GM23338 (cell line): ENCODE measurements around the gene SLC9A9. TPM values are rescaled to one million over a fixed set of nuclear protein-coding genes. Genes with fewer than 3 reads are reported as not detected.

Source experiments
- ATAC-seq: fragments of 200-7000 bp; cut with Tn5 transposase; 3 replicates; pipeline ENCODE4 v1.9.1; 2020
- DNase-seq: peaks from one replicate; pipeline ENCODE4 v3.0.0-alpha.2; 2015; ENCODE audit warnings: low spot score
- H2AFZ ChIP-seq: fragments of 200-600 bp; sonication (generic); 2 replicates; pipeline ENCODE4 v1.8.0; 2016; ENCODE audit warnings: antibody characterized with exemption, mild to moderate bottlenecking, moderate library complexity
- H3F3A ChIP-seq: fragments of 200-600 bp; sonication (generic); replicated peaks from 2 replicates; pipeline ENCODE4 v1.8.0; 2017; ENCODE audit warnings: antibody characterized with exemption, mixed run types, low read depth
- H3K27ac ChIP-seq: fragments of 200-600 bp; sonication (generic); 2 replicates; pipeline ENCODE4 v1.6.1; 2016; ENCODE audit warnings: low read depth
- H3K27me3 ChIP-seq: fragments of 200-600 bp; sonication (generic); 2 replicates; pipeline ENCODE4 v1.8.0; 2016; ENCODE audit warnings: mild to moderate bottlenecking, mixed run types, moderate library complexity; ENCODE audit not compliant: insufficient read depth
- H3K36me3 ChIP-seq: fragments of 200-600 bp; sonication (generic); 2 replicates; pipeline ENCODE4 v1.8.0; 2016; ENCODE audit warnings: mild to moderate bottlenecking; ENCODE audit not compliant: insufficient read depth
- H3K4me1 ChIP-seq: fragments of 200-600 bp; sonication (generic); 2 replicates; pipeline ENCODE4 v1.8.0; 2016; ENCODE audit warnings: mild to moderate bottlenecking, moderate library complexity; ENCODE audit not compliant: insufficient read depth
- H3K4me2 ChIP-seq: fragments of 200-600 bp; sonication (generic); 2 replicates; pipeline ENCODE4 v1.7.1; 2017; ENCODE audit warnings: mixed run types
- H3K4me3 ChIP-seq: fragments of 200-600 bp; sonication (generic); 2 replicates; pipeline ENCODE4 v1.6.1; 2016; ENCODE audit warnings: mixed run types
- H3K79me2 ChIP-seq: fragments of 200-600 bp; sonication (generic); replicated peaks from 2 replicates; pipeline ENCODE4 v1.8.0; 2017; ENCODE audit warnings: mild to moderate bottlenecking; ENCODE audit not compliant: insufficient read depth
- H3K9me2 ChIP-seq: fragments of 200-600 bp; sonication (generic); 2 replicates; pipeline ENCODE4 v1.8.0; 2017; ENCODE audit not compliant: insufficient read depth
- H4K20me1 ChIP-seq: fragments of 200-600 bp; sonication (generic); replicated peaks from 2 replicates; pipeline ENCODE4 v1.8.0; 2017; ENCODE audit warnings: mild to moderate bottlenecking; ENCODE audit not compliant: insufficient read depth
- H3K27ac Mint-ChIP-seq: 2 replicates; pipeline ENCODE4 v1.8.0; 2020; ENCODE audit warnings: inconsistent platforms, mild to moderate bottlenecking, moderate library complexity, mixed read lengths
- H3K27me3 Mint-ChIP-seq: 3 replicates; pipeline ENCODE4 v1.8.0; 2022; ENCODE audit warnings: low read depth, mild to moderate bottlenecking, moderate library complexity, mixed read lengths, inconsistent platforms; ENCODE audit not compliant: insufficient read depth, poor library complexity
- H3K36me3 Mint-ChIP-seq: 3 replicates; pipeline ENCODE4 v1.8.0; 2021; ENCODE audit warnings: low read depth, mild to moderate bottlenecking, inconsistent platforms, moderate library complexity, mixed read lengths
- H3K4me1 Mint-ChIP-seq: 3 replicates; pipeline ENCODE4 v1.8.0; 2020; ENCODE audit warnings: mild to moderate bottlenecking, inconsistent platforms, mixed read lengths
- H3K4me3 Mint-ChIP-seq: 3 replicates; pipeline ENCODE4 v1.8.0; 2021; ENCODE audit warnings: moderate library complexity, mild to moderate bottlenecking, inconsistent platforms, mixed read lengths
- H3K9me3 Mint-ChIP-seq: 3 replicates; pipeline ENCODE4 v1.8.0; 2020; ENCODE audit warnings: moderate library complexity, mild to moderate bottlenecking, inconsistent platforms, mixed read lengths
- CREB1 ChIP-seq: fragments of 250-450 bp; sonication (Bioruptor Pico); IDR thresholded peaks from 2 replicates; pipeline ENCODE4 v1.5.0; 2020; ENCODE audit warnings: low read depth, mild to moderate bottlenecking, moderate library complexity
- CTCF ChIP-seq, 2 experiments: fragments of 200-600 bp in 1 of 2; sonication (generic) in 1 of 2; conservative IDR thresholded peaks; 2 replicates each; pipeline versions ENCODE4 v1.5.1 to v1.6.1; 2016 to 2017; ENCODE audit warnings: antibody characterized with exemption in 2 of 2, low read depth in 2 of 2, mild to moderate bottlenecking in 2 of 2, moderate library complexity in 1 of 2
- ETS1 ChIP-seq: IDR thresholded peaks from 2 replicates; pipeline ENCODE4 v1.6.1; 2016; ENCODE audit warnings: antibody characterized with exemption
- EZH2 ChIP-seq: fragments of 200-600 bp; sonication (generic); IDR thresholded peaks from one replicate; pipeline ENCODE4 v1.8.0; 2017; ENCODE audit warnings: antibody characterized with exemption, mild to moderate bottlenecking, low read depth; ENCODE audit not compliant: unreplicated experiment
- EZH2phosphoT487 ChIP-seq: fragments of 200-600 bp; sonication (generic); IDR thresholded peaks from one replicate; pipeline ENCODE4 v1.8.1; 2018; ENCODE audit warnings: antibody characterized with exemption; ENCODE audit not compliant: unreplicated experiment
- POLR2AphosphoS5 ChIP-seq: IDR thresholded peaks from 2 replicates; pipeline ENCODE4 v1.6.1; 2016; ENCODE audit warnings: antibody characterized with exemption, low read depth
- REST ChIP-seq: IDR thresholded peaks from one replicate; pipeline ENCODE4 v1.6.1; 2018; ENCODE audit warnings: antibody characterized with exemption; ENCODE audit not compliant: unreplicated experiment
- STAT1 ChIP-seq: IDR thresholded peaks from one replicate; pipeline ENCODE4 v1.6.1; 2016; ENCODE audit warnings: antibody characterized with exemption; ENCODE audit not compliant: unreplicated experiment
- ZNF114 ChIP-seq: fragments of 250-450 bp; sonication (Bioruptor Pico); IDR thresholded peaks from 2 replicates; pipeline ENCODE4 v1.5.0; 2020; ENCODE audit warnings: mild to moderate bottlenecking, moderate library complexity
- ZNF331 ChIP-seq: fragments of 250-450 bp; sonication (Bioruptor Pico); IDR thresholded peaks from 2 replicates; pipeline ENCODE4 v1.5.0; 2020; ENCODE audit warnings: low read depth, mild to moderate bottlenecking, moderate library complexity
- ZNF462 ChIP-seq: fragments of 250-450 bp; sonication (Bioruptor Pico); IDR thresholded peaks from 2 replicates; pipeline ENCODE4 v1.5.0; 2020; ENCODE audit warnings: mild to moderate bottlenecking, moderate library complexity
- polyA plus RNA-seq: library from polyadenylated mRNA; unstranded; fragments of >200 nt; fragmentation: Nextera tagmentation; extraction: Ambion mirVana; gene quantifications from 2 replicates; pipeline ENCODE4 v1.2.1, GENCODE V29; 2016
- total RNA-seq: library from RNA; depleted of rRNA; stranded (reverse); fragments of >200 nt; shearing (Covaris generic); gene quantifications from 2 replicates; pipeline ENCODE4 v1.2.3, GENCODE V29; 2014

SLC9A9 gene
- total and polyA plus RNA-seq, 2 experiments from 2014 or later, result 1.3 to 1.6 TPM

GRCh38 chr3:143354342-143354741 is 493.9 kb downstream of the SLC9A9 start:
- Histone ChIP-seq H3K27me3 (no peaks in the 10 kb centered on the region), H3K79me2 (no peaks in the 10 kb centered on the region), H3K27ac (no peak overlapping the region), H3K4me2 (no peak overlapping the region), H3F3A (no peaks in the 10 kb centered on the region), H3K4me1 (no peaks in the 10 kb centered on the region), H2AFZ (no peak overlapping the region), H3K4me3 (no peak overlapping the region), H4K20me1 (no peaks in the 10 kb centered on the region), H3K9me2 (peaks cover 4% of the 10 kb centered on the region; the same call in 1 of the 2 replicates), H3K36me3 (no peaks in the 10 kb centered on the region)
- DNase-seq (no peak), ATAC-seq (no peak)
- peaks cover 14% of the 10 kb centered on the region for H3K4me1 Mint-ChIP-seq
- no peak overlapping the region for H3K27ac Mint-ChIP-seq
- peaks cover 2% of the 10 kb centered on the region for H3K27me3 Mint-ChIP-seq
- no peak overlapping the region for H3K4me3 Mint-ChIP-seq
- no peak for TF ChIP-seq EZH2phosphoT487
- no peak for TF ChIP-seq ETS1
- no peak for TF ChIP-seq ZNF462 (CRISPR knock-in tag)
- no peak for TF ChIP-seq STAT1
- TF ChIP-seq CREB1 (CRISPR knock-in tag), result no peak
- TF ChIP-seq EZH2, result no peak
- no peak for TF ChIP-seq CTCF (conservative IDR thresholded peaks at IDR 0.05; ENCODE audit: low read depth in 2 of 2)
- TF ChIP-seq REST, result no peak
- TF ChIP-seq POLR2AphosphoS5, result no peak
- TF ChIP-seq ZNF331 (CRISPR knock-in tag), result no peak
- TF ChIP-seq ZNF114, result no peak
- H3K36me3 Mint-ChIP-seq, result no peaks in the 10 kb centered on the region
- no peaks in the 10 kb centered on the region for H3K9me3 Mint-ChIP-seq
